Liver (tissue), 3 donors: ENCODE results near the gene ZNF652.

Source experiments
- CTCF ChIP-seq: fragments of 150-350 bp; IDR thresholded peaks from 2 replicates; pipeline ENCODE4 v1.5.1; 2017; ENCODE audit warnings: improper control_type of control experiment, low read depth, low read length; ENCODE audit not compliant: missing input control
- EGR1 ChIP-seq, 2 donors: IDR thresholded peaks; 2 replicates each; pipeline ENCODE4 v1.6.1; 2016 to 2018; ENCODE audit warnings: antibody characterized with exemption in 2 of 2, low read depth in 2 of 2
- JUND ChIP-seq, 2 donors: IDR thresholded peaks; 2 replicates each; pipeline ENCODE4 v1.6.1; 2016; ENCODE audit warnings: antibody characterized with exemption in 2 of 2
- MAX ChIP-seq: IDR thresholded peaks from 2 replicates; pipeline ENCODE4 v1.6.1; 2016; ENCODE audit warnings: antibody characterized with exemption
- RAD21 ChIP-seq, 2 donors: IDR thresholded peaks; 2 replicates each; pipeline ENCODE4 v1.6.1; 2016; ENCODE audit warnings: antibody characterized with exemption in 2 of 2, mild to moderate bottlenecking in 2 of 2
- REST ChIP-seq: IDR thresholded peaks from 2 replicates; pipeline ENCODE4 v1.6.1; 2016; ENCODE audit warnings: antibody characterized with exemption, mild to moderate bottlenecking
- RXRA ChIP-seq, 2 donors: IDR thresholded peaks; 2 replicates each; pipeline ENCODE4 v1.6.1; 2017 to 2018; ENCODE audit warnings: antibody characterized with exemption in 2 of 2, mild to moderate bottlenecking in 1 of 2
- SP1 ChIP-seq: IDR thresholded peaks from 2 replicates; pipeline ENCODE4 v1.6.1; 2018; ENCODE audit warnings: antibody characterized with exemption, mild to moderate bottlenecking
- TAF1 ChIP-seq: conservative IDR thresholded peaks from 2 replicates; pipeline ENCODE4 v1.6.1; 2016; ENCODE audit warnings: antibody characterized with exemption, mild to moderate bottlenecking
- YY1 ChIP-seq: IDR thresholded peaks from 2 replicates; pipeline ENCODE4 v1.6.1; 2016; ENCODE audit warnings: antibody characterized with exemption, mild to moderate bottlenecking
- donor health status: healthy.
- donor health status: healthy.

- TF ChIP-seq CTCF (no peak), REST (peak; percentile 15), EGR1 (IDR thresholded peaks at IDR 0.05; ENCODE audit: low read depth in 2 of 2) (peak in 1 of 2 donors; percentile 34), RXRA (IDR thresholded peaks at IDR 0.05) (no peak), RAD21 (IDR thresholded peaks at IDR 0.05) (no peak), JUND (IDR thresholded peaks at IDR 0.05) (no peak), YY1 (no peak), SP1 (peak; percentile 29), MAX (no peak), TAF1 (no peak)
Observed at GRCh38 chr17:49353607-49354006, 8.4 kb downstream of the ZNF652 start.
